Nephron progenitor cell (in vitro differentiated cells): ENCODE measurements around the gene DLL4.
A peak's percentile ranks its signal among the peaks of the same experiment; 100 is the strongest.

ENCODE experiments used
- DNase-seq: peaks from one replicate; pipeline ENCODE4 v3.0.0; 2021
- H3K27ac Mint-ChIP-seq: 2 replicates; pipeline ENCODE4 v1.8.0; 2021; ENCODE audit warnings: mild to moderate bottlenecking, moderate library complexity, mixed read lengths
- H3K27me3 Mint-ChIP-seq: 2 replicates; pipeline ENCODE4 v1.8.0; 2021; ENCODE audit warnings: mild to moderate bottlenecking, low read depth, mixed read lengths; ENCODE audit not compliant: poor library complexity
- H3K36me3 Mint-ChIP-seq: 2 replicates; pipeline ENCODE4 v1.8.0; 2021; ENCODE audit warnings: low read depth, mixed read lengths
- H3K4me1 Mint-ChIP-seq: 2 replicates; pipeline ENCODE4 v1.8.0; 2021; ENCODE audit warnings: mixed read lengths
- H3K4me3 Mint-ChIP-seq: 2 replicates; pipeline ENCODE4 v1.8.0; 2021; ENCODE audit warnings: mild to moderate bottlenecking, moderate library complexity, mixed read lengths
- H3K9me3 Mint-ChIP-seq: 2 replicates; pipeline ENCODE4 v1.8.0; 2021; ENCODE audit warnings: mild to moderate bottlenecking, moderate library complexity, mixed read lengths
- CTCF ChIP-seq: fragments of 200-600 bp; sonication (generic); IDR thresholded peaks from 2 replicates; pipeline ENCODE4 v1.5.0; 2021; ENCODE audit warnings: antibody characterized with exemption

Gene DLL4

GRCh38 chr15:40917585-40917984, 11.6 kb upstream of the DLL4 start:
- Mint-ChIP-seq H3K4me3 (no peak overlapping the region), H3K9me3 (no peaks in the 10 kb centered on the region), H3K27ac (no peak overlapping the region), H3K4me1 (peaks cover 59% of the 10 kb centered on the region), H3K36me3 (no peaks in the 10 kb centered on the region), H3K27me3 (peaks cover 19% of the 10 kb centered on the region)
- DNase-seq: no peak
- no peak for TF ChIP-seq CTCF

GRCh38 chr15:40918146-40918798, 10.9 kb upstream of the DLL4 start:
- DNase-seq: no peak
- TF ChIP-seq CTCF: no peak
- no peak overlapping the region for H3K4me3 Mint-ChIP-seq
- no peaks in the 10 kb centered on the region for H3K36me3 Mint-ChIP-seq
- peaks cover 23% of the 10 kb centered on the region for H3K27me3 Mint-ChIP-seq
- H3K4me1 Mint-ChIP-seq: peaks cover 65% of the 10 kb centered on the region
- no peak overlapping the region for H3K27ac Mint-ChIP-seq
- H3K9me3 Mint-ChIP-seq: no peaks in the 10 kb centered on the region

DNA sequence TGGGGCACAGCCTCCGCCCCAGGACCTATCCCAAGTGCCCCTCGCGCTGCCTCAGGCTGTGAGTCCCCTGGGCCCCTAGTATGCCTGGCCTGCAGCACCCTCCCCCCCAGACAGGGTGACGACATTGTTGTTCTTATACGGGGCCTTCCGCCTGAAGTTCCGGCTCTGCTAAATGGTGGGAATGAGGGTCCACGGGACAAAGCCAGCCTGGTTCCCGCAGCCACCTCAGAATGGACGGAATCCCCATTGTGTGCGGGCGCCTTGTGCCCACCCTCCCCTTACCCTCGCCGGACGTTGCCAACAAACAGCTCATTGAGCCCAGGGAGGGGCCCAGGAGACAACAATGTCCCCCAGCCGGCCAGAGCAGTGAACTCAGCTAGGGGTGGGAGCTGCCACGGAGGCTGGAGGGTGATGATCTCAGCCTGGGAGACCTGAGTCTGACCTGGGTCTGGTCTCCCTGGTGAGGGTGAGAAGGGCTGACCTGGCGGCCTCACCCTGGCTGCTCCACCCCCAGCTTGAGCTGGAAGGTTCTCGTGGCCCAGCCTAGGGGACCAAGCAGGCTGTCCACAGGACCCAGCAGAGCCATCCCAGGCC, 10.2 kb upstream of the DLL4 start:
- Mint-ChIP-seq H3K4me1 (peaks cover 69% of the 10 kb centered on the region), H3K36me3 (no peaks in the 10 kb centered on the region), H3K27ac (no peak overlapping the region), H3K27me3 (peaks cover 29% of the 10 kb centered on the region), H3K9me3 (no peaks in the 10 kb centered on the region), H3K4me3 (no peak overlapping the region)
- no peak for TF ChIP-seq CTCF
- DNase-seq: no peak

DNA sequence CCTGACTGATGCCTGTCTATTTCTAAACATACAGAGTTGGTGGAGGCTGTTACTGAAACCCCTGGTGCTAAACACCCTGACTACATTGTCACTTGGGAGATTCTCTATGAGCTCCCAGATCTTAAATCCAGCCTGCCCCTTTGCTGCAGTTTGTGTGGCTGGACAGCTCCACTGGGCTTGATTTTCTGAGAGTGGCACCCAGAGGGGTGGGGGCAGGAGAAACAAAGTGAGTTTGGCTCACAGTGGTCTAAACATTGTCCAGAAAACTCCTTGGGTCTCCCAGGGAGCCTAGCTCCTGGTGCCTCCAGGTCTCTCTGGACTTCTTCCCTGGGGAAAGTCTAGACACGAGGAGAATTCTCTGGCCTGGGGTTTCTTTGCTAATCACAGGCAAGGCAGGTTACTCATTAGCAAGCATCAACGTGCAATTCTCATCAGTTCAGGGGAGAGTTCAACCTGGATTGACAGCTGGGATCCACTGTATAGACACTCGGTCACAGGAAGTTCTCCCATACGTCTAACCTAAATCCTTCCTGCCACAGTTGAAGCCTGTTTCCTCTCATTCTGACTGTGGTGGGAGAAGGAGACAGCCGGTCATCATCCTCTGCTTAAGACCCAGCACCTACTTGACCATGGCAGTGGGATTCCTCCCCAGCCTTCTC, 7.1 kb upstream of the DLL4 start:
- TF ChIP-seq CTCF: no peak
- Mint-ChIP-seq H3K9me3 (no peaks in the 10 kb centered on the region), H3K4me1 (peaks cover 67% of the 10 kb centered on the region), H3K27ac (no peak overlapping the region), H3K36me3 (no peaks in the 10 kb centered on the region), H3K4me3 (no peak overlapping the region), H3K27me3 (peaks cover 51% of the 10 kb centered on the region)
- no peak for DNase-seq

- Mint-ChIP-seq H3K36me3 (no peaks in the 10 kb centered on the region), H3K9me3 (no peaks in the 10 kb centered on the region), H3K4me1 (peaks cover 70% of the 10 kb centered on the region), H3K27ac (no peak overlapping the region), H3K27me3 (peaks cover 56% of the 10 kb centered on the region), H3K4me3 (peak overlapping the region; percentile 43)
- TF ChIP-seq CTCF: no peak
- DNase-seq: no peak
Measured at GRCh38 chr15:40922608-40923005, 6.5 kb upstream of the DLL4 start.
